ENCODE measurements around the gene SLC8A1.

The SLC8A1 gene

DNA sequence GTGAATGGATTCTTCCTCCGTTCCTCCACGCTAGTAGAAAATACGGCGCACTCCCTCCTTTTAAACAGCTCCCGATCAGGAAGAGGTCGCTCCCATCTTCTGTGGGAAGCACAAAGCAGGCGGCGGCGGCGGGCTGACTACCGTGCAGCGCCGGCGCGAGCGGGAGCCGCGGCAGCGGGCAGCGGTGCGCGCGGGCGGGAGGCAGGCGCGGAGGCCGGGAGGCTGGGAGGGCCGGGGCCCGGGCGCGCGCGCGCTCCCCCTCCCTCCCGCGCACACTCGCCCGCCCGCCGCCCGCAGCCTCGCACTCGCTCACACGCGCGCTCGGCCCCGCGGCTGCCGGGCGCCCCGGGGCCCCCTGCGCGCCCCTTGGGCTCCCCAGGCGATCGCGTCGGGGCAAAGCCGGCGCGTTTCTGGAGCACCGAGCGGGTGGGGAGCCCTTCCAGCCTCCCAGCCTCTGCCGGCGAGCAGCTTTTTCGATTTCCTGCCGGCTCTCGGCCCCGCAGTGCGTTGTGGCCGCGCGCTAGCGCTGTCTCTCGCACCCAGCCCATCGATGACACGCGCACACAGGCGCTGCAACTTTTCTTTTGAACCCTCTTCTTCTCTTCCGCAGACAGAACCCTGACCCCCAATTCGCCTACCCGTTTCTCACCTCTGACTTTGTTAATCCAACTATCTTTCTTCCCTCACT, at the start of gene SLC8A1:
Gene SLC8A1 (minus strand): TSS at position 173 of the 688 bp plus-strand sequence.
- DNase-seq (ENCODE audit: low read depth), result no peak

GRCh38 chr2:40499437-40499836, 47.5 kb upstream of the SLC8A1 start:
- no peak for DNase-seq (ENCODE audit: low read depth)

- DNase-seq (ENCODE audit: low read depth), result no peak
Observed at GRCh38 chr2:40497251-40497859, 45.5 kb upstream of the SLC8A1 start.

- DNase-seq (ENCODE audit: low read depth), result no peak
Observed at GRCh38 chr2:40489678-40489960, 37.7 kb upstream of the SLC8A1 start.

DNA sequence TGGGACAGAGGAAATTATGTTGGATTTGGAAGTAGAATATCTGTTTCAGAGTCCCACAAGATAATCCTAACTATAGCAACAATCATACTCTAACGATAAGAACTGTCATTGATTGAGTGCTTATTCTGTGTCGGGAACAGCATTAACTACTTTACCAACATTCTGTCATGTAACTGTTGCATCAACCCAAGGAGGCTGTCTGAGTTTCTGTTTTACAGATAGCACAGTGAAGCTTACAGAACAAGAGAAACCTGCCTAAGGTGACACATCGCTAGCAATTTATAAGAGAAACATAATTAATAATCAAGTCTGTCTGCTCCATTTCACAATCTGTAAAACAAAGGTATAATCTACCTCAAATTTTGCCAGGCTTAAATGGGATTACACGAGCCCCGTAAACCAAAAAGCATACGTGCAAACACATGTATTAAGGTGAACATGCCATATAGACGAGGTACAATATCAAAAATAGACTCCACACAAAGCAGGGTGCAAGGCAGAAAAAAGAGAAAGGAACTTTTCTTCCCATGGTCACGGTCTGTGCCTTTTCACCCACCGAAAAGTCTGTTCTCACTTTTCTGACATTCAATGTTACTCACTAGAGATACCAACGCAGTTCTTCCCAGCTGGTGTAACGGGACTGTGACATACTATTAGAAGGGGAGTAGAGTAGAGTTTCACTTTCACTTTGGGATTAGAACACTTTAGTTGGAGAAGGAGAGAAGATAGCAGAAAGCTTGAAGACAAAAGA, 37.2 kb upstream of the SLC8A1 start:
- DNase-seq (ENCODE audit: low read depth), result no peak

GRCh38 chr2:40488101-40488601, 36.3 kb upstream of the SLC8A1 start:
- DNase-seq (ENCODE audit: low read depth), result no peak

- DNase-seq (ENCODE audit: low read depth), result peak; percentile 41
Observed at GRCh38 chr2:40487602-40488001, 35.7 kb upstream of the SLC8A1 start.

DNA sequence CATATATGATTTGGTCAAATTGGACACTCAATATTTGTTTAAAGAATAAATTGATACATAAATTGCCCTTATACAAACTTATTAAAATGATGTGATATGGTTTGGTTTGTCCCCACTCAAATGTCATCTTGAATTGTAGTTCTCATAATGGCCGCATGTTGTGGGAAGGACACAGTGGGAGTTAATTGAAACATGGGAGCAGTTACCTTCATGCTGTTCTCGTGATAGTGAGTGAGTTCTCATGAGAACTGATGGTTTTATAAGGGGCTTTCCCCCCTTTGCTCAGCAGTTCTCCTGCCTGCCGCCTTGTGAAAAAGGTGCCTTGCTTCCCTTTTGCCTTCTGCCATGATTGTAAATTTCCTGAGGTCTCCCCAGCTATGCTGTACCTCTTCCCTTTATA, 34.0 kb upstream of the SLC8A1 start:
- DNase-seq (ENCODE audit: low read depth), result no peak

GRCh38 chr2:40485318-40485717, 33.4 kb upstream of the SLC8A1 start:
- DNase-seq (ENCODE audit: low read depth), result no peak

DNA sequence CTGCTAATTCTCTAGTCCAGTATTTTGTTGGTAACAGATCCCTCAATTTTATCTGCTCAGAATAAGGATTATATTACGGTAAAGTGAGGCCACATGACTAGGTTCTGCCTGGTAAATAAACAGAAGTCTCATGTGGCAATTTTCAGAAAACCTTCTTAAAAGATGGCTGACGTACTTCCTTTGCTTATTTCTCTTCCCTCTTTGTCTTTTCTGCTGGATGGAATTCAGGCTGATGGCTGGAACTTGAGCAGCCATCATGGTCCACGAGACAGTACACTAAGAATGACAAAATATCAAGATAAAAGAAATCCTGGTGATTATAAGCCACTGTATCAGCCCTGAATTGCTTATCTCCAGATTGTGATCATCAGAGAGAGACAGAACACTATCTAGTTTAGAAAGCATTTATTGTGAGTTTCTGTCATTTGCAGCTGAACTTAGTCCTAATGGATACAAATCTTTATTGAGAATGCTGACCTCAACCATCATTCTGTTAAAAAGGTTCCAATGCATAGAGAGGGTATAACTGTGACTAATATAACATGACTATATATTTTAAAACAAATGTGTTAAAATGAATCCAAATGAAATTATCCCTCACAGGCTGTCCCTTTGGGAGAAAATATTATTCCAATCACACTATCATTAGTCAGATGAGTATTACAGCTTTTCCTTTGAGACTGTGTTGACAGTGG, 31.8 kb upstream of the SLC8A1 start:
- no peak for DNase-seq (ENCODE audit: low read depth)

GRCh38 chr2:40480596-40480995, 28.7 kb upstream of the SLC8A1 start:
- no peak for DNase-seq (ENCODE audit: low read depth)

GRCh38 chr2:40480073-40480472, 28.2 kb upstream of the SLC8A1 start:
- DNase-seq (ENCODE audit: low read depth), result no peak

DNA sequence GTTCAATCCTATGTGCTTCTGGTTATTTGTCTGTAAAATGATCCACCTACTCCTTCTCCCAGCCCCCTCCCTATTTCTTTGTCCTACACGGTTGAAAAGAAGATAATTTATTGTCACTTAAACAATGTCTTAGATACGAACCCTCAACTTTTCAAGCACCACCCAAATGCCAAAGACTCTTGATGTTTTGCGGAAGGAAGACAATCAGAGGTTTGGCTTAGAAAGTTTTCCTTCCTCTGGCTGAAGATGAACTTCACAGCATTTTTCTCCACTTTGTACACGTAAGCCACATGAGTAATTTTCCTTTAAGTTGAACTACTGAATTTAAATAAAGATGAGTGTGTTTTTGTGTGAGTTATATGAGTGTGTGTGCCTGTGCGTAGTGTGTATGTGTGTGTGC, 25.5 kb upstream of the SLC8A1 start:
- no peak for DNase-seq (ENCODE audit: low read depth)

DNA sequence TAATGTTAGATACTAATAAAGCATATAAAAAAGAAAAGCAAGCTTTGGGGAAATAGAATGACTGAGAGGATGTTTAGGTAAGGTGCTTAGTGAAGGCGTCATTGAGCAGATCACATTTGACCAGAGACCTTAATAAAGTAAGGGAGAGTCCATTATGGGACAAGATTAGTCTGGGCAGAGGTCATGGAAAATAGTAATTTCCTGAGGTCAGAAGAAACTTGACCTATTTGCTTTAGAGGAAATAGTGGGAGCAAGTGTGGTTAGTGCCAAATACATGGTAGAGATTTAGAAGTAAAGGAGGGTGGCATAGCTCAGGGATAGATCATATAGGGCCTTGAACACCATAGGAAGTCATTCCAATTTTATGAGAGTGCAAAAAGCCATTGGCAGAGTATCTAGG, 24.5 kb upstream of the SLC8A1 start:
- no peak for DNase-seq (ENCODE audit: low read depth)

- no peak for DNase-seq (ENCODE audit: low read depth)
Observed at GRCh38 chr2:40474306-40474705, 22.4 kb upstream of the SLC8A1 start.

DNA sequence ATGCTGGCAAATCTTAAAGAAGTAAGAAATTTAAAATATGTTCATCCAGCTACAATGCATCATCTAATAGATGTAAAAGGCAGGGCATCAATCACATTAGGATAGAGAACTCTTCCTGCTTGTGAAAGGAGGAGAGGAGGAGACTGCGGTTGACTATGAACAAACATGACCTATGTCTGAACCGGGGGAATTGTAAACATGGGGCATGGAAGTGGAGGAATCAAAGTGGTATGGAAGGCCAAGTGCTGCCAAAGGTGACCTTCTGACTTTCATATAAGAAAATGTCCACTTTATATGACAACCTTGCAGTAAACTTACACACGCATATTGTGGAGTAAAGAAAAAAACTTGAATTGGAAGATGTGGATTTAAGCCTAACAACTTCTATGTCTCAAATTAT, 20.0 kb upstream of the SLC8A1 start:
- DNase-seq (ENCODE audit: low read depth), result no peak

- no peak for DNase-seq (ENCODE audit: low read depth)
Observed at GRCh38 chr2:40470822-40471813, 19.2 kb upstream of the SLC8A1 start.

DNA sequence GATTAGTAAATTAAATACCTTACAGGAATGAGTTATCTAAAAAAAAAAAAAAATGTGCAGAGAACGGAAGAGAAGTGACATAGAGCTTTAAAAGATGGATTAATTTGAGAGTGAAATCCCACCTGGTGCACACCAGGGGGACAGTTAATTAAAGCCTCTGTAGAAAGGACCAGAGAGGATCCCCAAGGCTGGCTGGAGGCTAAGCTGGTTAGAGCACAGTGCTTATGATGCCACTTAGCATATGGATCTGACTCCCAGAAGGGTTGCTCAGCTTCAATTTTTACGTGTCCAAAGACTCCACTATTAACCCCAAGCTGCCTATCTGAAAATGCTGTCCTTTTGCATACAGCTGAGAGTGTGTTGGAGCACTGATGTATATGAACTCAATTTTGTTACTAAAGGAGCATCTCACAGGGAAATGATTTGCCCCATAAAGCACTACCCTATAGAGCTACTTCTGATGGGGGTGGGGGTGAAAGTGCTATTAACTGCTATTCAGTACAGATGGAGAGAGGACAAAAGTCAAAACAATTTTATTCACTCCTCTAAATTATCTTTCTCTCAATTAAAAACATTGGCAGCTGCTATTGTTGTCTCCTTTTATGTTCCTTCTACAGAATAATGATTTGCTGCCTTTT, 15.2 kb upstream of the SLC8A1 start:
- DNase-seq (ENCODE audit: low read depth), result no peak

DNA sequence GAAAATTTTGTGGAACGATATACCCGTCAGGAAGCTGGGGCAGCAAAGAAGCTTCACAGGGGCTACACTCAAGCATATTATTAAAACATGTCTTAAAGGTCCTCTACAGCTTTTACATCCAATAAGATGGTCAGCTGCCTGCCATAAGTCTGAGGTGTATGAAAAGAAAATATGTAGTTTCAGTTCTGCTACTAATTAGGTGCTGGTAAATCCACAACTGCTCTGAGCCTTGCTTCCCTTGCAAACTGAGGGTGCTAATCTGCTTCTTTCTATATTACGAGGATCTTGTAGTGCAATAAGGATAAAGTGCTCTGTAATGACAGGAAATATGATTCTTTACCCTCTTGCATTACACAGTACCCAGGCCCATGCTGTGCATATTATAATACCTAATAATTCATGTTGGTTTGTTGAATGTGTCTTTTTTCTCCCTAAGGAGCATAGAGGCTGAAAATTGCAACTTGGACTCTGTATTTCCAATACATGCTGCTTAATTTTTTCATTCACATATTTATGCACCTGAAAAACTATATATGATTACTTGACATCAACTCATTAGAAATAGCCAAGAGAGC, 14.5 kb upstream of the SLC8A1 start:
- no peak for DNase-seq (ENCODE audit: low read depth)

DNA sequence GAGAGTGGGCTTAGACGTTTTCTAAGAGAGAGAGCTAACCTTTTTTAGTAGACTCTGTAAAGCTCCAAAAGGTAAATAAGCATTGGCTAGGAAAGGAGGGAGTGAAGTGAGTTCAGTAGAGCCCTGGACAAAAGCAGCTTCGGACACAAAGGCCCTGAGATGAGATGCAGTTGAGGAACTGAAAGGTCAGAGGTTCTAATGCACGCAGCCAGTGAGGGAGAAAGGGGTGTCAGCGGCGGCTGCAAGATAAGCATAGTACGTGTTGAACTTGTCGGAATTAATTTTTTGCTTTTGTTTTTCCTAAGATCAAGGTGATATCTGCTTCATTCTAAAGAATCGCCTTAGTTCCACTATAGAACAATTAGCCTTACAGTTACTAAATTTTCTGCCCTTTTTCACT, 11.2 kb upstream of the SLC8A1 start:
- DNase-seq (ENCODE audit: low read depth), result no peak

Measured in non-pigmented ciliary epithelial cell (primary cell).